Skeletal muscle tissue (tissue), 4 donors: ENCODE measurements around the gene CLN6. TPM values are rescaled to one million over a fixed set of nuclear protein-coding genes. Genes with fewer than 3 reads are reported as not detected.
"Not testable (repeated sequence)": the region's sequence is repeated elsewhere in the genome, so short reads cannot be mapped to it uniquely, and the experiment has no call there.

Source experiments
- H3K27ac ChIP-seq: one replicate; pipeline ENCODE4 v1.7.0; 2013; ENCODE audit warnings: mild to moderate bottlenecking, low read depth, low read length, inconsistent platforms
- H3K27me3 ChIP-seq, 3 donors: one replicate each; pipeline ENCODE4 v1.7.0; 2013; ENCODE audit warnings: low read length in 3 of 3; ENCODE audit not compliant: control insufficient read depth in 3 of 3, insufficient read depth in 3 of 3
- H3K36me3 ChIP-seq, 3 donors: one replicate each; pipeline ENCODE4 v1.7.0; 2013; ENCODE audit warnings: low read length in 3 of 3; ENCODE audit not compliant: control insufficient read depth in 3 of 3, insufficient read depth in 3 of 3
- H3K4me1 ChIP-seq, 3 donors: one replicate each; pipeline ENCODE4 v1.7.0; 2013; ENCODE audit warnings: low read length in 3 of 3, mild to moderate bottlenecking in 3 of 3; ENCODE audit not compliant: control insufficient read depth in 3 of 3, insufficient read depth in 3 of 3
- H3K4me3 ChIP-seq, 3 donors: one replicate each; pipeline ENCODE4 v1.7.0; 2013; ENCODE audit warnings: low read length in 3 of 3
- H3K9ac ChIP-seq, 3 donors: one replicate each; pipeline ENCODE4 v1.7.0; 2013; ENCODE audit warnings: low read length in 3 of 3, mild to moderate bottlenecking in 3 of 3, moderate library complexity in 2 of 3, low read depth in 1 of 3
- H3K9me3 ChIP-seq, 3 donors: one replicate each; pipeline ENCODE4 v1.7.0; 2013; ENCODE audit warnings: low read length in 3 of 3; ENCODE audit not compliant: control insufficient read depth in 3 of 3
- total RNA-seq: library from RNA; depleted of rRNA; stranded (reverse); fragments of >200 nt; gene quantifications from one replicate; pipeline ENCODE4 v1.2.3, GENCODE V29; 2014
- donor health status: Osteomylitis.

The CLN6 gene
- total RNA-seq, 1 donor from 2014 or later, result 6.8 TPM

DNA sequence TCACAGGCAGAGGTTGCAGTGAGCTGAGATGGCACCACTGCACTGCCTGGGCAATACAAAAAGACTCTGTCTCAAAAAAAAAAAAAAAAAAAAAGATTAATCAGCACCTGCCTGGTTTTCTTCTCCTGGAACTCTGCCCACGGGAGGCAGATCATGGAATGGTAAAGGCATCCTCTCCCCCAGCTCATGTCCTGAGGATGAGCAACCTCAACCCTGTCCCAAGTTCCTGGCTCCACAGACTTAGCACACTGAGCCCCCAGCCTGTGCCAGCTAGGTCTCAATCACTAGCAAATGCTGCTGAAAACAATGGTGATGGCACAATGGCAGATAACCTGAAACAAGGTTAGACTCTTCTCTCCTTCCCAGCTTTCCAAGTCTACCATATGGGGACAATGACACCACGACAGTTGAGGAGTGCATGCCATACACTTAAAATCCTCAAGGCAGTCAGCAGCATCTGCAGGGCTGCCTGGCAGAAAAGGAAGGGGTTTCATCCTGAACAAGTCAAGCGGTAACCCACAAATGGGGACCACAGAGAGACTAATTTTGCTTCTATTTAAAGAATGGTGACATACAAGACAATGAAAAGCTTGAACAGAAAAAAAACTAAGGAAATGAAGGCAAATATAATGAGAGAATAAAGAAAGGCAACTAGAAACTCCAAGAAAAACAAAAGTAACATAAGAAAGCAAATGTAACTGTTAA, 4.8 kb downstream of the CLN6 start:
- peaks cover 12 to 13% (median 12%) of the 10 kb centered on the region in 3 donors for H3K4me1 ChIP-seq
- H3K9ac ChIP-seq, result no peak overlapping the region
- H3K36me3 ChIP-seq, result no peaks in the 10 kb centered on the region
- no peaks in the 10 kb centered on the region for H3K27me3 ChIP-seq
- no peaks in the 10 kb centered on the region for H3K9me3 ChIP-seq
- no peak overlapping the region for H3K4me3 ChIP-seq
- no peak overlapping the region for H3K27ac ChIP-seq

DNA sequence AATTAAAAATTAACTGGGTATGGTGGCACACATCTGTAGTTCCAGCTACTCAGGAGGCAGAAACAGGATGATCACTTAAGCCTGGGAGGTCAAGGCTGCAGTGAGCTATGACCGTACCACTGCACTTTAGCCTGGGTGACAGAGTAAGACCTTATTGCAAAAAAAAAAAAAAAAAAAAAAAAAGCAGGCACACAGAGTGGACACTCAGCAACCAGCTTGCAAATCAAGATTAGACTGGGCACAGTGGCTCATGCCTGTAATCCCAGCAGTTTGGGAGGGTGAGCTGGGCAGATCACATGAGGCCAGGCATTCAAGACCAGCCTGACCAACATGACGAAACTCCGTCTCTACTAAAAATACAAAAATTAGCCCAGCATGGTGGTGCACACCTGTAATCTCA, 5.4 kb downstream of the CLN6 start:
- no peak overlapping the region for H3K4me3 ChIP-seq
- H3K27ac ChIP-seq, result no peak overlapping the region

DNA sequence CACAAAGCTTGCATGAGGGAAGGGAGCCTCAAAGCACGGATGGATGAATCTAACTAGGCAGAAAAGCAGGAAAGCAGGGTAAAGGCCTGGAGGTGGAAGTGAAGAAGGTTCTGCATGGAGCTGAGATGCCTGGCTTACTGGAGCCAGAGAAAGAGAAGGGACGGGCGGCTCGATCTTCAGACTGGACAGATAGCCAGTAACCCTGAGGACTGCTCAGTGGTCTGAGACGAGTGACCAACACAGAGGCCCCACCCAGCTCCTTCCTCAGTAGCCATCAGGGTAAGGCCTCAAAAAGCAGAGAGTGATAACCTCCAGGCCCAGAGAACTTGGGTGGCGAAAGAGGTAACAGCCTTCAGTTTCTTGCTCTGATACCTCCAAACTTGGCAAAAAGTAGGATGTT, 6.4 kb downstream of the CLN6 start:
- Histone ChIP-seq H3K9me3 (no peaks in the 10 kb centered on the region), H3K4me1 (peaks cover 2 to 4% (median 3%) of the 10 kb centered on the region in 3 donors), H3K27ac (no peak overlapping the region), H3K36me3 (peaks cover 0 to 4% (median 3%) of the 10 kb centered on the region in 3 donors), H3K9ac (no peak overlapping the region), H3K27me3 (no peaks in the 10 kb centered on the region), H3K4me3 (no peak overlapping the region)

More for the DNA sequence above, 5.4 kb downstream of the CLN6 start:
- no peaks in the 10 kb centered on the region for H3K36me3 ChIP-seq
- peaks cover 11 to 12% (median 12%) of the 10 kb centered on the region in 3 donors for H3K4me1 ChIP-seq
- no peak overlapping the region for H3K9ac ChIP-seq
- no peaks in the 10 kb centered on the region for H3K9me3 ChIP-seq
- H3K27me3 ChIP-seq, result no peaks in the 10 kb centered on the region

DNA sequence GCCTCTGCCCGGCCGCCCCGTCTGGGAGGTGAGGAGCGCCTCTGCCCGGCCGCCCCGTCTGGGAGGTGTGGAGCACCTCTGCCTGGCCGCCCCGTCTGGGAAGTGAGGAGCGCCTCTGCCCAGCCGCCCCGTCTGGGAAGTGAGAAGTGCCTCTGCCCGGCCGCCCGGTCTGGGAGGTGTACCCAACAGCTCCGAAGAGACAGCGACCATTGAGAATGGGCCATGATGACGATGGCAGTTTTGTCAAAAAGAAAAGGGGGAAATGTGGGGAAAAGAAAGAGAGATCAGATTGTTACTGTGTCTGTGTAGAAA, 7.1 kb downstream of the CLN6 start:
- H3K27me3 ChIP-seq, H3K4me3 ChIP-seq, H3K36me3 ChIP-seq, H3K9ac ChIP-seq, H3K9me3 ChIP-seq, H3K4me1 ChIP-seq, H3K27ac ChIP-seq: not testable (repeated sequence)

DNA sequence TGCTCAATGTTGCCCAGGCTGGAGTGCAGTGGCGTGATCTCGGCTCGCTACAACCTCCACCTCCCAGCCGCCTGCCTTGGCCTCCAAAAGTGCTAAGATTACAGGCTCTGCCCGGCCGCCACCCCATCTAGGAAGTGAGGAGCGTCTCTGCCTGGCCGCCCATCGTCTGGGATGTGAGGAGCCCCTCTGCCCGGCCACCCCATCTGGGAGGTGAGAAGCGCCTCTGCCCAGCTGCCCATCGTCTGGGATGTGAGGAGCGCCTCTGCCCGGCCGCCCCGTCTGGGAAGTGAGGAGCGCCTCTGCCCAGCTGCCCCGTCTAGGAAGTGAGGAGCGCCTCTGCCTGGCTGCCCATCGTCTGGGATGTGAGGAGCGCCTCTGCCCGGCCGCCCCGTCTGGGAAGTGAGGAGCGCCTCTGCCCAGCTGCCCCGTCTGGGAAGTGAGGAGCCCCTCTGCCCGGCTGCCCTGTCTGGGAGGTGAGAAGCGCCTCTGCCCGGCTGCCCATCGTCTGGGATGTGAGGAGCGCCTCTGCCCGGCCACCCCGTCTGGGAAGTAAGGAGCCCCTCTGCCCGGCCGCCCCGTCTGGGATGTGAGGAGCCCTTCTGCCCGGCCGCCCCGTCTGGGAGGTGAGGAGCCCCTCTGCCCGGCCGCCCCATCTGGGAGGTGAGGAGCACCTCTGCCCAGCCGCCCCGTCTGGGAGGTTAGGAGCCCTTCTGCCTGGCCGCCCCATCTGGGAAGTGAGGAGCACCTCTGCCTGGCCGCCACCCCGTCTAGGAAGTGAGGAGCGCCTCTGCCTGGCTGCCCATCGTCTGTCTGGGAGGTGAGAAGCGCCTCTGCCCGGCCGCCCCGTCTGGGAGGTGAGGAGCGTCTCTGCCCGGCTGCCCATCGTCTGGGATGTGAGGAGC, 7.7 kb downstream of the CLN6 start:
- H3K9me3 ChIP-seq, H3K27me3 ChIP-seq, H3K4me3 ChIP-seq, H3K9ac ChIP-seq, H3K27ac ChIP-seq, H3K4me1 ChIP-seq: not testable (repeated sequence)
- H3K36me3 ChIP-seq, result peaks cover 0 to 11% (median 4%) of the 10 kb centered on the region in 3 donors

DNA sequence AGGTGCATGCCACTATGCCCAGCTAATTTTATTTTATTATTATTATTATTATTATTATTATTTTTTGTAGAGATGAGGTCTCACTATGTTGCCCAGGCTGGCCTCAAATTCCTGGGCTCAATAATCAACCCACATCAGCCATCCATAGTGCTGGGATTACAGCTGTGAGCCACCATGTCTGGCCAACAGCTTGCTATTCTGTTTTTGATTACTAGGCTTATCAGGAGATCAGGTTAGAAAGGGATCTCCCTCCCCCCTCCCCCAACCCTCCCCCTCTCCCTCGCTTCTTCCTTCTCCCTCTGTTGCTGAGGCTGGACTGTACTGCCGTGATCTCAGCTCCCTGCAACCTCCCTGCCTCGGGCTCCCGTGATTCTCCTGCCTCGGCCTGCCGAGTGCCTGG, 8.6 kb downstream of the CLN6 start:
- Histone ChIP-seq H3K9me3 (no peaks in the 10 kb centered on the region), H3K27me3 (no peaks in the 10 kb centered on the region), H3K4me1 (no peaks in the 10 kb centered on the region), H3K36me3 (peaks cover 0 to 14% (median 4%) of the 10 kb centered on the region in 3 donors), H3K4me3 (no peak overlapping the region), H3K9ac (no peak overlapping the region), H3K27ac (no peak overlapping the region)

DNA sequence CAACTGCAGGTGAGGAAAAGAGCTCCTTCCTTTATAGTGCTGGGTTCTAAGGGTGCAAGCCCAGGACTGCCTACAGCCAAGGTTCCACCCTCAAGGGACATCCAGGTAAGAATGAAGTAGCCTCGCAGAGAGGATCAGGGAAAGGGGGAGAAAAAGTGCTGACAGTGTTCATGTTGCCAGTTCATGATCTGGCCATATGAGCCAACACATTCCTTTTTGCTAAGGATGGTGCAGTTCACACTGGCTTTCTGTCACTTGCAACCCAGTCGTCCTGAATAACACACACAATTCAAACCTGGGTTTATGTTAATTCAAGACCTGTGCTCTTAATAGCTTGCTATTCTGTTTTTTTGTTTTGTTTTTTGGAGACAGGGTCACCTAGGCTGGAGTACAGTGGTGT, 9.0 kb downstream of the CLN6 start:
- H3K27me3 ChIP-seq, result no peaks in the 10 kb centered on the region
- no peaks in the 10 kb centered on the region for H3K4me1 ChIP-seq
- H3K9me3 ChIP-seq, result no peaks in the 10 kb centered on the region
- H3K4me3 ChIP-seq, result no peak overlapping the region
- no peak overlapping the region for H3K27ac ChIP-seq
- H3K36me3 ChIP-seq, result peaks cover 0 to 15% (median 4%) of the 10 kb centered on the region in 3 donors
- H3K9ac ChIP-seq, result no peak overlapping the region

DNA sequence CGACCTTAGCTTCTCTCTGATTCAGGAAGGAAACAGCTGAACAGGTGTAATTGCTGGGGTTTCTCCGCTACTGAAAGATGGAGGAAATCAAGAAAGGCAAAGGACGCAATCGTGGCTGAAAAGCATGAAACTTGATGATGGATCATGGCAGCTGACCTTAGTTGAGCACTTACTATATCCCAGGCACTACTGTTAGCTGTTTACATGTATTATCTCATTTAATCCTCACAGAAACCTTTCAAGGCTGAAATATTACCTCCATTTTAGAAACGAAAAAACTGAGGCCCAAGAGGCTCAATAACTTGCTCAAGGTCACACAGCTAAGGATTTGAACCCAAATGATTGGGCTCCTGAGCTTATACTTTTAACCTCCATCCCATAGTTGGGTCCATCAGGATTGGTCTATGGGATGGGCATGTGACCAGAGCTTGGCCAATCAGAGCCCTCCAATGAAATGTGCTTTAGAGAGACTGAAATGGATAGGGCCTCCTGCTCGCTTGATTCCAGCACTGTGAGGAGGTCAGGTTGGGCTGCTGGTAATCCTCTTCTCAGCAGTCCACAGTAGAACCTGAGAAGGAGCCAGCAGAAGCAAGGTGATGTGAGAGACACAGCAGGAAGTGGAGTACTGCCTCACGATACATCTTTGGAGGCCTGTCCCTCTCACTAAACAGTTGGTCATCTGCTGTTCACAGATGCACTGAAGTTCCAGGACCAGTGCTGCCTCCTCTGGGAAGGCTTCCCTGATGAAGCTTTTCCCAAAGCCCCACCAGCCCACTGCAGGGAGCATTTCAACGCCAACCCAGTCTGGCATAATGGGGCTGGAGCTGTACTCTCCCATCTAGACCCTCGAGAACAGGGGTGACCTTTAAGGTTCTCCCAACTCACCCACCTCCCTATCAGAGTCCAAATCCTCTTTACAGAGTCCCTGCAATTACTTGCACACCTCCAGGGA, 10.4 kb downstream of the CLN6 start:
- Histone ChIP-seq H3K9me3 (no peaks in the 10 kb centered on the region), H3K4me3 (no peak overlapping the region), H3K4me1 (no peaks in the 10 kb centered on the region), H3K27me3 (no peaks in the 10 kb centered on the region), H3K27ac (no peak overlapping the region), H3K9ac (no peak overlapping the region), H3K36me3 (peaks cover 0 to 15% (median 4%) of the 10 kb centered on the region in 3 donors)

DNA sequence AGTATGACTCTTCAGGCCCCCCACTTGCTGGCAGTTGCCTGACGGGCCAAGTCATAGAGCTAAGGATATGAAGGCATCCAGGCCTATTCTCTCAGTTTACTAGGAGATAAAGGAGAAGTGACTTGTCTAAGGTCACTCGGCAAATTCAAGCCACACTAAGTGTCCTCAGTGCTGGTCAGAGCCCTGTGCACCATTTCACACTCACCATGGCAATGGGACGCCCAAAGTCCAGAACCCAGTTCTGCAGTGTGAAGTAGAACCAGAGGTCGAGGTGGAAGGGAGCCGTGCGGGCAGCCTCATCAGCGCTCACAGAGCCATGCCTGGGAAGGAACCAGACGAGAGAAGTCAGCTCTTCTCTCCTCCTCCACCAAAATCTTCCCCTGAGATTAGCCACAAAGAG, 11.2 kb downstream of the CLN6 start:
- Histone ChIP-seq H3K4me1 (no peaks in the 10 kb centered on the region), H3K36me3 (peaks cover 0 to 15% (median 4%) of the 10 kb centered on the region in 3 donors), H3K27ac (no peak overlapping the region), H3K9ac (no peak overlapping the region), H3K4me3 (no peak overlapping the region), H3K9me3 (no peaks in the 10 kb centered on the region), H3K27me3 (no peaks in the 10 kb centered on the region)
